ENCODE data around the gene AFAP1L2.

Gene AFAP1L2

DNA sequence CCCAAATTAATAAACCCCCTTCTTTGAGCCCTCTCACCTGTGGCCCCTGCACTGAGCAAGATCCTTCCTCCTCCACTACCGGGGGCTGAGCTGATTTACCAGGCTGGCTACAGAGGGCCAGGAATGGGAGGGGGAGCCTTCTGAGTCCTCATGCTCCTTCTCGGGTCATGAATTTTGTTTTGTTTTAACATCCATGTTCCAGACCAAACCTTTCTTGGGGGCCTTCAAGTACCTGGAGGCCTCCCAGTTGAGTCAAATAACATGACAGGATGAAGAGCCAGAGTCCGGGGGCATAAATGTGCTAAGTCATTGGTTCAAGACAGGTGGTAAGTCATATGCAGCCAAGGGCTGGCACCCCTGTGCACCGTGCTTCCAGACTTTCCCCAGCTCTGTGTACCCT lies 39.6 kb downstream of the AFAP1L2 start:
- no peak overlapping the region for H3K9ac ChIP-seq (ENCODE audit: low read length)
- no peaks in the 10 kb centered on the region for H3K9me3 ChIP-seq (replicated peaks; ENCODE audit: insufficient read depth, low read length)
- no peaks in the 10 kb centered on the region for H3F3A ChIP-seq (ENCODE audit: insufficient read depth, low read length)
- H3K4me2 ChIP-seq (ENCODE audit: low read depth, low read length) = no peak overlapping the region
- H3K79me2 ChIP-seq (ENCODE audit: low read length) = no peaks in the 10 kb centered on the region
- H3K9me2 ChIP-seq (replicated peaks; ENCODE audit: insufficient read depth, low read length) = no peaks in the 10 kb centered on the region
- H3K4me3 ChIP-seq (ENCODE audit: low read length) = no peak overlapping the region
- TF ChIP-seq, protein P1, sequence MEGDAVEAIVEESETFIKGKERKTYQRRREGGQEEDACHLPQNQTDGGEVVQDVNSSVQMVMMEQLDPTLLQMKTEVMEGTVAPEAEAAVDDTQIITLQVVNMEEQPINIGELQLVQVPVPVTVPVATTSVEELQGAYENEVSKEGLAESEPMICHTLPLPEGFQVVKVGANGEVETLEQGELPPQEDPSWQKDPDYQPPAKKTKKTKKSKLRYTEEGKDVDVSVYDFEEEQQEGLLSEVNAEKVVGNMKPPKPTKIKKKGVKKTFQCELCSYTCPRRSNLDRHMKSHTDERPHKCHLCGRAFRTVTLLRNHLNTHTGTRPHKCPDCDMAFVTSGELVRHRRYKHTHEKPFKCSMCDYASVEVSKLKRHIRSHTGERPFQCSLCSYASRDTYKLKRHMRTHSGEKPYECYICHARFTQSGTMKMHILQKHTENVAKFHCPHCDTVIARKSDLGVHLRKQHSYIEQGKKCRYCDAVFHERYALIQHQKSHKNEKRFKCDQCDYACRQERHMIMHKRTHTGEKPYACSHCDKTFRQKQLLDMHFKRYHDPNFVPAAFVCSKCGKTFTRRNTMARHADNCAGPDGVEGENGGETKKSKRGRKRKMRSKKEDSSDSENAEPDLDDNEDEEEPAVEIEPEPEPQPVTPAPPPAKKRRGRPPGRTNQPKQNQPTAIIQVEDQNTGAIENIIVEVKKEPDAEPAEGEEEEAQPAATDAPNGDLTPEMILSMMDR (IDR thresholded peaks at IDR 0.05; ENCODE audit: low read length) = no peak
- H3K27me3 ChIP-seq (replicated peaks; ENCODE audit: insufficient read depth, low read length) = no peaks in the 10 kb centered on the region
- no peaks in the 10 kb centered on the region for H3K36me3 ChIP-seq (replicated peaks; ENCODE audit: insufficient read depth, low read length)
- no peak overlapping the region for H2AFZ ChIP-seq (ENCODE audit: low read length)
- no peak overlapping the region for H3K27ac ChIP-seq (ENCODE audit: low read length)
- H3K4me1 ChIP-seq (ENCODE audit: low read length) = no peaks in the 10 kb centered on the region
- no peaks in the 10 kb centered on the region for H4K20me1 ChIP-seq (ENCODE audit: insufficient read depth, low read length)
- DNase-seq = no peak

DNA sequence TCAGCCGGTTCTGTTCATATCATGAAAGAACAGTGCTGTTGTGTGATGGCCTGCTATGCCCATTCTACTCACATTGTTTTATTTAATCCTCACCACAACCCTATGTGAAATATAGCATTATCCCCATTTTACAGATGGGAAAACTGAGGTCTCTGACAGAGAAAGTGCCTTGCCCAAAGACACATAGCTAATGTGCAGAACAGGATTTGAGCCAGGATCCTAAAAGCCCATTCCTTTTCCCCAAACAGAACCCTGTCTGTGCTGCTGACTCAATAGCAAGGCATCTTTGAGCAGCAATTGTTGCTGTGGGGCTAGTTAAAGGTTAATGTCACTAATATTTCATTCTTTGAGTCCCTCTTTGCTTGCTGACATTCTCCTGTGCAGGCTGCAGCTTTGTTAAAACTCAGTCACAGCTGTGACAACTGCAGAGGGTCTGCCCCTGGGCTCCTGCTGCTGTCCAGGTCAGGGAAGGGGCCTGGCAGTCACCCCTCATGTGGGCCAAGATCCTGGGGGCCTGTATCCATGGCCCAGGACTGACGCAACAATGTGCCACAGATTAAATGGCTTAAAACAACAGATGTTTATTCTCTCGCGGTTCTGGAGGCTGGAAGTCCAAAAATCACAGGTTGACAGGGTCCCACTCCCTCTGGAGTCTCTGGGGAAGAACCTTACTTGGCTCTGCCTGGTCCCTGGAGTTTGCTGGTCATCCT lies 40.4 kb downstream of the AFAP1L2 start:
- Histone ChIP-seq H3K27ac (ENCODE audit: low read length) (no peak overlapping the region), H3K79me2 (ENCODE audit: low read length) (no peaks in the 10 kb centered on the region), H2AFZ (ENCODE audit: low read length) (no peak overlapping the region), H3K4me3 (ENCODE audit: low read length) (no peak overlapping the region), H3K4me2 (ENCODE audit: low read depth, low read length) (no peak overlapping the region), H3K9ac (ENCODE audit: low read length) (no peak overlapping the region), H3K9me2 (replicated peaks; ENCODE audit: insufficient read depth, low read length) (no peaks in the 10 kb centered on the region), H3F3A (ENCODE audit: insufficient read depth, low read length) (no peaks in the 10 kb centered on the region), H3K36me3 (replicated peaks; ENCODE audit: insufficient read depth, low read length) (no peaks in the 10 kb centered on the region), H3K4me1 (ENCODE audit: low read length) (no peaks in the 10 kb centered on the region), H3K9me3 (replicated peaks; ENCODE audit: insufficient read depth, low read length) (no peaks in the 10 kb centered on the region), H4K20me1 (ENCODE audit: insufficient read depth, low read length) (no peaks in the 10 kb centered on the region), H3K27me3 (replicated peaks; ENCODE audit: insufficient read depth, low read length) (no peaks in the 10 kb centered on the region)
- DNase-seq = no peak
- no peak for TF ChIP-seq EZH2 (optimal IDR thresholded peaks at IDR 0.05; ENCODE audit: low read depth, low read length)
- TF ChIP-seq EZH2phosphoT487 (IDR thresholded peaks at IDR 0.05; ENCODE audit: low read length) = no peak
- TF ChIP-seq, protein P1 (IDR thresholded peaks at IDR 0.05; ENCODE audit: low read length) = no peak

DNA sequence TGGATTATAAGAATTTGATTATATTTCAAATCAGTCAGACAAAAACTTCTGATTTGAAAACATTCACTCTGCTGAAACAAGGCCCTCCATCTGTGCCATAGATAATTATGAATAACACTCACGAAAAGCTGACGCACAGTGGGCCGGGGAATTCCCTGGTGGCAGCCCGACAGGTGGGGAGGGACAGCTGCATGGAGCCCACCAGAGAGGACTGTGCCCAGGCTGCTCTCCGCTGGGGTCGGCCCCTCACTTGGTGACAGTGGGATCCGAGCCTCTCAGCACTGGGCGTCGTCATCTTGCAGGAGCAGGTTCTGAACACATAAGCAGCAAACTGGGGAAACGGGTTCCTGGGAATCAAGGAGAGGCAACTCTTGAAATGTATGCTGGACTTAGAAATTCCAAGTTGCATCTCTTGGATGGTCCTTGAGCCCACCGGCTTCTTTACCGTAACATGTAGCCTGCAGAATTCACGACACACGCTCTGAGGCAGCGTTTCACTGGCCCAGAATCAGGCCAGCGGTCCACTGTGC lies 41.4 kb downstream of the AFAP1L2 start:
- no peaks in the 10 kb centered on the region for H3K9me3 ChIP-seq (replicated peaks; ENCODE audit: insufficient read depth, low read length)
- no peak overlapping the region for H3K4me2 ChIP-seq (ENCODE audit: low read depth, low read length)
- H3K4me1 ChIP-seq (ENCODE audit: low read length) = no peaks in the 10 kb centered on the region
- H4K20me1 ChIP-seq (ENCODE audit: insufficient read depth, low read length) = no peaks in the 10 kb centered on the region
- no peaks in the 10 kb centered on the region for H3K27me3 ChIP-seq (replicated peaks; ENCODE audit: insufficient read depth, low read length)
- no peaks in the 10 kb centered on the region for H3K79me2 ChIP-seq (ENCODE audit: low read length)
- no peaks in the 10 kb centered on the region for H3K36me3 ChIP-seq (replicated peaks; ENCODE audit: insufficient read depth, low read length)
- no peaks in the 10 kb centered on the region for H3K9me2 ChIP-seq (replicated peaks; ENCODE audit: insufficient read depth, low read length)
- H3K9ac ChIP-seq (ENCODE audit: low read length) = no peak overlapping the region
- no peak overlapping the region for H3K27ac ChIP-seq (ENCODE audit: low read length)
- no peaks in the 10 kb centered on the region for H3F3A ChIP-seq (ENCODE audit: insufficient read depth, low read length)
- DNase-seq = no peak
- no peak overlapping the region for H2AFZ ChIP-seq (ENCODE audit: low read length)
- no peak for TF ChIP-seq EZH2 (optimal IDR thresholded peaks at IDR 0.05; ENCODE audit: low read depth, low read length)
- no peak overlapping the region for H3K4me3 ChIP-seq (ENCODE audit: low read length)

DNA sequence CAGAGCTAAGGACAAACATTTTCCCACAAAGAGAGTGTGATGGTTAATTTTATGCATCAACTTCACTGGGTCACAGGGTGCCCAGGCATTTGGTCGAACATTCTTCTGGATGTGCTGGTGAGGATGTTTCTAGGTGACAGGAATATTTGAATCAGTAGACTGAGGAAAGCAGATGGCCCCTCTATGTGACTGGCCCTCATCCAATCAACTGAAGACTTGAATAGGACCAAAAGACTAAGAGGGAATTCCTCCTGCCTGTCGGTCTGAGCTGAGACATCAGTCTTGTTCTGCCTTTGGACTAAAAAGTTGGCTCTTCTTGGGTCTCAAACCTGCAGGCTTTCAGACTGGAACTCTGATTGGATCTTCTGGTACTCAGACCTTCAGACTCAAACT lies 44.4 kb downstream of the AFAP1L2 start:
- Histone ChIP-seq H3K27me3 (replicated peaks; ENCODE audit: insufficient read depth, low read length) (no peaks in the 10 kb centered on the region), H3K79me2 (ENCODE audit: low read length) (no peaks in the 10 kb centered on the region), H3K9ac (ENCODE audit: low read length) (no peak overlapping the region), H3K36me3 (replicated peaks; ENCODE audit: insufficient read depth, low read length) (no peaks in the 10 kb centered on the region), H3K9me2 (replicated peaks; ENCODE audit: insufficient read depth, low read length) (no peaks in the 10 kb centered on the region), H2AFZ (ENCODE audit: low read length) (no peak overlapping the region), H3K4me3 (ENCODE audit: low read length) (no peak overlapping the region), H4K20me1 (ENCODE audit: insufficient read depth, low read length) (no peaks in the 10 kb centered on the region), H3K4me2 (ENCODE audit: low read depth, low read length) (no peak overlapping the region), H3F3A (ENCODE audit: insufficient read depth, low read length) (no peaks in the 10 kb centered on the region), H3K9me3 (replicated peaks; ENCODE audit: insufficient read depth, low read length) (no peaks in the 10 kb centered on the region), H3K4me1 (ENCODE audit: low read length) (no peaks in the 10 kb centered on the region), H3K27ac (ENCODE audit: low read length) (no peak overlapping the region)
- TF ChIP-seq, protein P1 (IDR thresholded peaks at IDR 0.05; ENCODE audit: low read length) = no peak
- TF ChIP-seq EZH2phosphoT487 (IDR thresholded peaks at IDR 0.05; ENCODE audit: low read length) (no peak), EZH2 (optimal IDR thresholded peaks at IDR 0.05; ENCODE audit: low read depth, low read length) (no peak)
- no peak for DNase-seq
